Activated CD4-positive, alpha-beta T cell treated with anti-CD3 and anti-CD28 coated beads, Interleukin-2, Interleukin-4, amounts not matched to agents 100 ng/mL and 50 ng/mL, durations not matched to agents 16 hours and 8 hours (primary cell): ENCODE data around the gene CLK3.
A peak's percentile ranks its signal among the peaks of the same experiment; 100 is the strongest.
"Not testable (repeated sequence)": the region's sequence is repeated elsewhere in the genome, so short reads cannot be mapped to it uniquely, and the experiment has no call there.

ENCODE experiments used
- DNase-seq: peaks from one replicate; pipeline ENCODE4 v3.0.0-alpha.2; 2020; ENCODE audit warnings: low spot score

CLK3 gene

DNA sequence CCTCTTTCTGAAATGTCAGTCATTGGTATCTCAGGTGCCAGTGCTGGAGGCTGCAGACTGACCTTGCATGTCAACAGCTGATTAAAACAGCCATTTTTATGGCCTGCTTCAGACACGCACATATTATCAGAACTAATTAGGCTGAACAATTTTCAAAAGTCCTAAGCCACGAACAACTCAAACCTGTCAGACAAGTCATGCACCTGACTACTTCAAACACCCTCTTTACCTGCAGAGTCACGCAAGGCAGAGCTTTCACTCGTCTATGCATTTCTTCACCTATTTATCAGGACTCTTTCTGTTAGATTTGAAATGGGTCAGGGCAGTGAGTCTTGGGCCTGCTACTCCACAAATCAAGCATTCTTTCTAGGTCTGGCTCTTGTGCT lies 26.7 kb downstream of the CLK3 start:
- DNase-seq, result no peak

DNA sequence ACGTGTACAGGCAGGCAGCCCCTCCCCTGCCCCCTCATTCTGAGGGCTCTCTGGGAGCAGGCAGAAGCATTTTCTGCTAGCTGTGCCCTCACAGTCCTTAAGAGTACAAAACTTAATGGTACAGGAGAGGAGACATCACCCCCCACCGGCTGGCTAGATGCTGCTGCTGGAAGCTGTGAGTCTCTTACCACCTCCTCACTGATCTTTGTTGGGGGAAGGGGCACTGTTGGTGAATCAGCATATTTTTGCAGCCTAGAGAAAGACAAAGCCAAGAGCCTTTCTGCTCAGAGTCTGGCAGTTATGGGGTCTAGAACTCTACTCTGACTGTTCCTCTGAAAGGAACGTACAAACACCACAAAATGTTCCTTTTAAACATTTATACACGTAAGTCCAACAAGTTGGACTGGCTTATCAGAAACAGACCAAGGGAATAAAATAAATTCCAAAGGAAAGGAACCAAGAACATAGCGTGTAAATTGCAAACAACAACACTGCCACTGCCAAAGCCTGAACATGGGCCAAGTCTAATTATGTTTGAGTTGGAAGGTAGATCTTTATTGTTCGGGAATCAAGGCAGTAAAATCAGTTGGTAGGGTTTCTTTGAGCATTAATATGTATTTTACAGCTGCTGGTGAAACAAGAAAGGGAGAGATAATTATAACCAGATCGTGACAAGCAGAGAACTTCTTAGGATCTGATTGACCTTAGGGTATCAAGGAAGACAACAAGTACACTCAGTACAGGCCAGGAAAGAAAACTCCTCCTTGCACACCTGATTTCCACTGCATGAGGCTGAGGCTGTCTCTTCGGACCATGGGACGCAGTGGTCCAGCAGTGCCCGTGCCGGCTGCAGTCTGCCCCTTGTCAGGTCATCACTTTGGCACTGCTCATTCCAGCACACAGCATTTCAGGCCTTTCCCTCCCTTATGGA lies 27.4 kb downstream of the CLK3 start:
- no peak for DNase-seq

DNA sequence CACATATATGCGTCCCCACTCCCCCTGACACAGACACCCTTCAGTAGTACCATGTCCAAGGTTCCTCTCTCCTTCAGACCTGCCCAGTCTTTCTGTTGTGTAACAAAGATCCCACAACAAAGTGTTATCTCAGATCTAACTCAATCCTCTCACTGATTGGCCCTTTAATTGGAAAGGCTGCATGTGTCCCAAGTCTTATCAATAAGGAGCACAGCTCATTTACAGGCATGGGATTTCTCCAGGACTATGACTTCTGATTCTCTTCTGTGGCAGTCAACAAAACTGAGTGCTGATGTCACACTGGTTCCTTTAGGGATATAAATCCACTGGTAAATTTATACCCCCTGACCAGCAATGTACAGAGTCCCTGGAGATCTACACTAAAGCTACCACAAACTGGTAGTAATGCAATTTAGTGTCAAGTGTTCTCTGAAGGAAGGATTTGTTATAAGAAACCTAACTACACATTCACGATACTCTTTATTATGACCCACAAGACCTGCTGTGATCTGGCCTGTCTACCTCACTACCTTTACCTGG lies 28.1 kb downstream of the CLK3 start:
- no peak for DNase-seq

DNA sequence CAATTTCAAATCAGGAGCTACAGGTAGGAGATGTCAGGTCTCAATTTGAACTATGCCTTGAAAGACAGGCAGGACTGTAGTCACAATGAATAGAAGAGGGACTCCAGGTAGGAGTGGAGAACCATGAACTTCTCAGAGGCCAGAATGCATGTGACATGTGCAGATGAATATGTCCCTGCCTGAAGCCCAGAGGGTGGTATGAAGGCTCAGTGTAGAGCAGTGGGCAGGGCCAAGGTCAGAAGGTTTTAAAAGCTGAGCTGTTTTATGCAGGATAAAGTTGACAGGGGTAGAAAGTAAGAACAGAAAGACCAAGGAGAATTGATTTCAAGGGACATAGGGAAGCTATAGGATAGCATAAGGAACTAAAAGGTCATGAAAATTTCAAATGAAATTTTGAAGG lies 30.8 kb downstream of the CLK3 start:
- no peak for DNase-seq

DNA sequence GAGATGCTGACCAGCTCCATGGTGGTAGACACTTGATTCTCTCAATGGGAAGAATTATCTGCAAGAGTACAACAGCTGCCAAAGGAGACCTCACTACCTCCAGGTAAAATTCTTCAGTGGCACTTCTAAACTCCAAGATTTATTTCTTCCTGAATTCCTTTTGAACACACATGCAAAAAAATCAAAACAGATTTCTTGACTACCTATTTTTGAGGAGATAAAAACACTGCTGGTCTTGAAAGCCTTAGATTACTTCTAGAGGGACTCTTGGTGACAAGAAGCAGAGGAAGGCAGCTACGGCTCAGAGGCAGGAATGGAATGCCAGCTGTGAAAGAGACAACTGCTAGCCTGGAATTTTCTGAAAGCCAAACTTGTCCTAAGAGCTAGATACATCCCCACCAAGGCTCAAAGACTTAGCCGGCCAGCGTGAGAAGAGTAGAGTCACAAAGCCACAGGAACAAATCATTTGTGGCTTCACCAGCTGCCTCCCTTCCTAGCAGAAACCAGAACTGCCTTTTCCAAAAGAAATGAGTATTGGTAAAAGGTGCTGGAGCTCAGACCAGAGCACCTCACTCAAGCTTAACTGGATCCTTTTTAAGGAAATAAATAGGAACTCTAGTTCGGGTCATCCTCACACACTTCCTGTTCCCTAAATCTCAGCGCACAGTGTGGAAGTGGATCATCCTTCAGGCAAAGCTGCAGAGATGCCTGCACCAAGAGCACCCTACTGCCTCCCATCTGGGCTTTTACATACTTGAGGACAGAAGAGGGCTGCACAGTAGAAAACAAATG lies 32.6 kb downstream of the CLK3 start:
- DNase-seq, result no peak

DNA sequence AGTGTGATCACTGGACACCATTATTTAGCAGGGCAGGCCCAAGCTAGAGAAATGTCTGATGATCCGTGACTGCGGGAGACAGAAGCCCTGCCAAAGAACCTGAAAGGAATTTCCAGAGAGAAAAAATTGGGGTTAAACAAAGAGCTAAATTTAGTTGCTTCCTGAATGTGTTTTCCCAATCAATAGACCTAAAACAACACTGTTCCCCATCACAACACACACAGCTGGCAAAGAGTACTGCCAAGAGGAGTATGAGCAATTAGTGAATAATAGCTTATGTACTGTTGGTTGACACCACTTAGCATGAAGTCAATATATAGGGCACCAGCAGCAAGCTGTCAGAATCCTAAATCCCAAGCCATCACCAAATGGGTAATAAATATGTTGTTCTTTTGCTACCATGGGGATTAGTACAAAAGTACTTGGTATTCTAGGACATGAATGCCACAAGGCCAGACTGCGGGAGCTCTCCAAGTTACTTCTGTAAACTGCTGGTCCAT lies 35.7 kb downstream of the CLK3 start:
- no peak for DNase-seq

DNA sequence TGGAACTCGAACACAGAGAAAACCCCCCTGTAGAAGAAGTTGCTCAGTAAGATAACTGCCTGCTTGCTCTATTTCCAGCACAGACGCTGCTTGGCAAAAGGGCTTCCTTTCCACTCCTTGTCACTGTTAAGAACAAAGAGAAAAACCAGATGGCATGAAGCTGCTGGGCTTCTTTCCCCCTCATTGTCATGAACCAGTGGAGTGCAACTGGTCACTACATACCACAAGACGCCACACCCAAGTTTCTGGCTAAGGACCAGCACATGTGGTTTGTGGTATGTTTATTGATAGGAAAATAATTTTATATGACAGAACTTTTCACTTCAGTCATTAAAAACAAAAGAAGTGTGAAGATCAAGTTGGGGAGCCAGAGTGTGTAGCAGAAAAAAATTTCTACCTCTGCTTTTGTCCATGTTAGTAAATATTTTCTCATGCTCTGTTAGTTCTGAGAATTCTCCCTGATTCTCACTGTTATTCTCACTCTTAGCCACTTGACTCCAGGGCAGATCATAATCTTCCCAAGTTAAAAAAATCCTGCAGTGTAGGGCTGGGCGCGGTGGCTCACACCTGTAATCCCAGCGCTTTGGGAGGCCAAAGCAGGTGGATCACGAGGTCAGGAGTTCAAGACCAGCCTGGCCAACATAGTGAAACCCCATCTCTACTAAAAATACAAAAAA lies 37.9 kb downstream of the CLK3 start:
- DNase-seq, result no peak

DNA sequence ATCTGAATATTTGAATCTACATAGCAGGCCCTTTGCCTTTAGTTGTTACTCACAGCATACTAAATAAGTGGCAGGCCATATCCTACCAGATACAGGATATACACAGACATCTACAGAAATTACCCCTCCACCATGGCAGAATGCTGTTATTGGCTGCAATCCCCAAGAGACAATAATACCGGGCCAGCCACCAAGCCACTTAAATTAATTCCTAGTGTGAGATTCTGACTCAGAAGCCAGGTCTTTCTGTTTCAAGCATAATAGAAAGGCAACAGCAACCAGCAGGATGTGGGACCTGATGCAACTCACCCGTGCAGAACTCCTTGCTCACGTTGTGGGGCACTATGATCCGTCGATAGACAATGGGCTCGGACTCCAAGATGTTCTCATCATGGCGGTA lies 39.8 kb downstream of the CLK3 start:
- DNase-seq, result peak; percentile 68

DNA sequence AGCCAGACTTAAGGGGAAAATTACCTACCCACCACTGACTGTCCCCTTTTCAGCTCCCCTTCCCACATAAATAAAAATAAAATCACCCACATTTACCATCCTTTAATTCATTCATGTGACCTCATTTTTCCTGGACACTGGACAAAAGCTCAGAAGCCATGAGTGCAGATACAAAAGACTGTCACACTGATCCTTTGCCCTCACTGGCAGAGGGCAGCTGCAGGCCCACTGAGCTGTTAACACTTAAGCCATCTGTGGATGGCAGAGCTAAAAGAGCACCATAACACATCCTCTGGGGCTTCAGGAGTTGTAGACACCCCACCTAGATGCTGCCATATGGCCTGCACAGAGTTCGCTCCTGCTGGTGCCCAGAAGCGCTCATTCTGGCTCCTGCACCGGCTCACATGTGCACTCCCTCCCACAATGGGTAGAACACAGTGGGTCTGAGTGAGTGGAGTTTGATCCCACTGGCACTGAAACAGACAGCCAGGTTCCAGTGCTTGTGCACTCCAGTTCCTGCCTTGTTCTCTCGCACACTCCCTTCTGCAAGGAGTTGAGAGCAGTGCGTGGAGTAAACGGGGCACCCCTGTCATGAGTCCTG lies 41.4 kb downstream of the CLK3 start:
- DNase-seq, result no peak

DNA sequence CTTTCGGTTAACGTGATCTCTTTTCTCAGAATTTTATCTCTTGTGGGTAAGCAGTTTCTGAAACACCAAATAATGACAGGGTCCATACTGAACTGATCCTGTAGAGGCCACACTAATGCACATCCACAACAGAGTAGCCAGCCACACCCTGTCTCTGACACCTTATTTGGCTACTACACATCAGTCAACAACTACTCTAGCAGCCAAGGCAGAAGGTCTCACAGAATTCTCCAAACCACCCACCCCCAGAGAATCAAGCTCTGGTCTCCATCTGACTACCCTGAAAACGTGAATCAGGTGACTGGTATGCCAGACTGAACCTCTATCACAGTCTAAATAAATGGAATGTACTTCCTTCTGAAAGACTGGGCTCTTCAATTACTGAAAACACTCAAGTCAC lies 42.2 kb downstream of the CLK3 start:
- no peak for DNase-seq

DNA sequence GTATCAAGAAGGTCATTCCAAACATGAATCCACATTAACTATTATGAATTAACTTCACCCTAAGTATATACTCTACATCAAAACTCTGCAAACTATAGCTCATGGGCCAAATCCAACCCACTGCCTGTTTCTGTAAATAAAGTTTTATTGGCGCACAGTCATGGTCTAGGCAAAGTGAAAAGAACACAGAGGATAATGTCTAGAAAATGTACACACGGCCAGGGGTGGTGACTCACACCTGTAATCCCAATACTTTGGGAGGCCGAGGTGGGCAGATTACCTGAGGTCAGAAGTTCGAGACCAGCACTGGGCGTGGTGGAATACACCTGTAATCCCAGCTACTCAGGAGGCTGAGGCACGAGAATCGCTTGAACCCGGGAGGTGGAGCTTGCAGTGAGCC lies 45.6 kb downstream of the CLK3 start:
- DNase-seq, result not testable (repeated sequence)

DNA sequence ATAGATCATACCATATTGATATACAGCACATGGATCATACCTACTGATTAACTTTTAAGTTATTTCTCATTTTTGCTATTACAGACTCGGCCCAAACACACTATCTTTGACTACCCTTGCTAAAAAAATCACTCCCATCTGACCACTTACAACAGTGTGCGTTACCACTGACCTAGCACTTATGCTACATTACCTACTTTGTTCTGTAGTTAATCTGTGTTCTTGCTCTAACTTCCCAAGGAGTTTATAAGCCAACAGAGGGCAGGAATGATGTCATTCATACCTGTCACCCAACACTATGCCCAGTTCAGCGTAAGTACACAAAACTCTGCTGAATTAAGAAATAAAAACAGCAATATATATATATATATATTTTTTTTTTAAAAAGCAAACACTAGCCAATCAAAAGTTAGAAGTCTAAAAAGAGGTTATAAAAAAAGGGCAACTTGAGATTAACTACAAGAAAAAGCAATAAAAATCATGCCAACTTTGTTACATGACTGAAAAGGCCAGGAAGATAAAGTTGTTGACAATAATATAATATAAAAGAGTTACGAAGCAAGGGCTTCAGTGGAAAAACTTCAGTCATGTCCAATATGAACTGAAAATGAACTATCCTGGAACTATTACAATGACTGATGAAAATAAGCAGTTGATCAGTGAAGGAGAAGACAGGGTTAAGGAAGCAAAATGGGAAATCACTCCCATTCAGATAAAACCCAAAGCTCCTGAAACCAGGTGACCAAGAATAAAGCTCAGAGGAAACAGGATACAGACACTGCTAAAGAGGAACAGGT lies 46.6 kb downstream of the CLK3 start:
- no peak for DNase-seq

DNA sequence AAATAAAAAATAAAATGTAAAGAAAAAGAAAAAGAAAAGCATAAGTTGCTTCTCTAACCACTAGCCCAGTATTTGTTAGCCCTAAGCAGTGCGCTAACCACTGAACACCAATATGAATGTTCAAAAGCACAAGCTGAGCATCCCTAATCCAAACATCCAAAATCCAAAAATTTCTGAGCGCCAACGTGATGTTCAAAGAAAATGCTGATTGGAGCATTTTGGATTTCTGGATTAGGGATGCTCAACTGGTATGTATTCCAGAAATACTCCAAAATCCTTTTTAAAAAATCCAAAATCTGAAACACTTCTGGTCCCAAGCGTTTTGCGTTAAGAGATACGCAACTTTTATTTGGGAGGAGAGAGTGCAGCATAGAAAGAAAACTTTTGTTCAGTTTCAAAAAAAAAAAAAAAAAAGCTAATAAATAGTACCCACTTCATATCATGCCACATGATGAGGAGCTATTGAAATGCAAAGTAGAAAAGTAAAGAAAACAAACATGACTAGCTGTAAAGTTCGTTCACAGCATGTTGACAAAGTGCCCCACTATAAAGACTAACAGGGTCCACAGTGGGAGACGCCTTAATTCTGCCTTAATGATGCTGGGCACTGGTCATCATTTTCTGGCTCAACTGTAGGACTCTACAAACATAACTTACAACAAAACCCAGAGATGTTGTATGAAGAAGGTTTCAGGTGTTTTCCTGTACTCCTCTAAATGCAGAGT lies 47.8 kb downstream of the CLK3 start:
- no peak for DNase-seq

DNA sequence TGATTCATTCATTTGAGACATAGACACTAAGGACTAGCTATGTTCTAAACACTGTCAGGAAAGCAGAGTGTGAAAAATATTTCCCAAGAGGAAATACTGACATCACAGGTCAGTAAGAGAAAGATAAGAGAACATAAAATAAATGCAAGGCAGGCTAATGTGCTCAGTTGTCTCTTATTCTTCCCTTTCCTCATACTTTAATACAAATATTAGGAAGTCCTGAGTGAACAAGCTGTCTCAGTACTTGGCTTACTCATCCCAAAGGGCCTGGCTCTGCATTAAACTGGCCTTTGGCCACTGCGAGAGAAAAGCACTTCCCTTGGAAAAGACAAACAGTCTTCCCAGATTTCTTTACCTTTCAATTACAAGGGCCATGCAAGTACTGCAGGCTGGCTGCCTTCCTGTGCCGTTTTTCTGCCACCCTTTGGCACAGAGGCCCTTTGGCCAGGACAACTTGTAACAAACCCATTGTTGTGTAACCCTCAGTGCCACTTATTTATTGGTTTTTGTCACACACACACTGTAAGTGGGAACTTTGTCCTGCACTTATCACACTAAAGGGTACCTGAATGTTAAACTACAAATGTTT lies 48.5 kb downstream of the CLK3 start:
- DNase-seq, result no peak

DNA sequence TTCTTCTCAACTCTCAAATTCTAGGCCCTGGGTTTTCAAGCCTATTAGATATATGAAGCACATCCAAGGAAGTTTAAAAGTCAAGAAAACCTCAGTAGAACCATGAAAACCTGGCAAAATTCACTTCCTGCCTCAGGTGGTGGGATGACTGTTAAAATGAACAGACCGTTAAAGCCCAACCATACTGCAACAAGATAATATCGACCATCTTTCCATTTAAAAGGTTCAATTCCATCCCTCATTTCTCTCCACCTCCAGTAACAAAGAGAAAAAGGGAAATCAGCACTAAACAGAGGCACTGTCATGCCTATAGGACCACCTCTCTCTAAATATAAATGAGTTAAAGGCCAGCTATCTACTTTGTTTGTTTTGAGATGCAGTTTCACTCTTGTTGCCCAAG lies 49.0 kb downstream of the CLK3 start:
- no peak for DNase-seq

DNA sequence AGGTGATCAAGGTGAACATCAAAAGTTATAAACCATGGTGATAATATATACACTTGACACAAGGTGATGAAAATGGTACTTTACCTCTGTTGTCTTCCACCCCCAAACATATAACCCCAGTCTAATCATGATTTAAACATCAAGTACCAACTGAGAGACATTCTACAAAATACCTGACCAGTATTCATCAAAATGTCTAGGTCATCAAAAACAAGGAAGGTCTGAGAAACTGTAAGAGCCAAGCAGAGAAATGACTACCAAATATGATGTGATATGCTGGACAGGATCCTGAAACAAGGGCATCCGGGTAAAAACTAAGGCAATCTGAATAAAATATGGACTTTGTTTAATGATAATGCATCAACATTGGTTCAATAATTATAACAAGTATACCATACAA lies 52.3 kb downstream of the CLK3 start:
- DNase-seq, result no peak

DNA sequence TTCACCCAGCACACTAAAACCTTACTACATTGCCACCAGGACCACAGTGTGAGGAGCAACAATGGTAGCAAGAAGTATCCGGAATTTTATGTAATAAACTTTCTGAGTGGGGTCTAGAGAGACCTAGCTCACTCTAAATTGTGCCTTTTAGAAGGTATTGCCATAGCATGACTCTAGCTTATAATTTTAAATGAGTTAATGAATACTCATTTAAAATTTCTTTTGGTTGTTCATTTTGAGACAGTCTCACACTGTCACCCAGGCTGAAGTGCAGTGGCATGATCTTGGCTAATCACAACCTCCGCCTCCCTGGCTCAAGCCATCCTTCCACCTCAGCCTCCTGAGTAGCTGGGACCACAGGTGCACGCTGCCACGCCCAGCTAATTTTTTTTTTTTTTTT lies 54.0 kb downstream of the CLK3 start:
- DNase-seq, result no peak

DNA sequence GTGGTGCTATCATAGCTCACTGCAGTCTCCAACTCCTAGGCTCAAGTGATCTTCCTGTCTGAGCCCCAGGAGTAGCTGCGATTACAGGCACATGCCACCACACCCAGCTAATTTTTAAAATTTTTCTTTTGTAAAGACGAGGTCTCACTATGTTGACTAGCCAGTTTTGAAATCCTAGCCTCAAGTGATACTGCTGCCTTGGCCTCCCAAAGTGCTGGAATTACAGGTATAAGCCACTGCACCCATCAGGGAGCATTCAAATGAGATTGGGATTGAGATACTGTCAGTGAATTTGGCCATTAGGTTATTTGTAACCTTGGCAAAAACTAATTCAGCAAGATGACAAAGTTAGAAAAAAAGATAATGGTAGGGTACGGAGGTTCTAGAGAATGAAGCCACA lies 58.5 kb downstream of the CLK3 start:
- DNase-seq, result no peak

DNA sequence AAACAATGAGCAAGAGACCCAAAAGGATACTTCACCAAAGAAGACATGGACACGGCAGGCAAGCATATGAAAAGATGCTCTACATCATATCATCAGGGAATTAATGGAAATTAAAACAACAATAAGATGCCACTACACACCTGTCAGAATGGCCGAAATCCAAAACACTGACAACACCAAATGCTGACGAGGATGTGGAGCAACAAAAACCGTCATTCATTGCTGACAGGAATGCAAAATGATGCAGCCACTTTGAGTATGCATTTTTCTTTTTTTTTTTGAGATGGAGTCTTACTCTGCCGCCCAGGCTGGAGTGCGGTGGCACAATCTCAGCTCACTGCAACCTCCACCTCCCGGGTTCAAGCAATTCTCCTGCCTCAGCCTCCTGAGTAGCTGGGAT lies 61.2 kb downstream of the CLK3 start:
- no peak for DNase-seq
